Tibial artery (tissue), 4 donors: ENCODE data around the gene HPCAL4.
A peak's percentile ranks its signal among the peaks of the same experiment; 100 is the strongest.

ENCODE experiments used
- DNase-seq, 2 donors: peaks; one replicate each; pipeline ENCODE4 v3.0.0-alpha.2; 2019
- H3K27ac ChIP-seq, 2 donors: fragments of 200-600 bp; sonication (generic) in 1 of 2; 1 replicate in 1 of 2; 2 replicates in 1 of 2; pipeline ENCODE4 v1.5.1; 2018 to 2019; ENCODE audit warnings: mild to moderate bottlenecking in 1 of 2
- H3K27me3 ChIP-seq, 2 donors: fragments of 200-600 bp; sonication (generic) in 1 of 2; one replicate each; pipeline versions ENCODE4 v1.5.1 to v1.6.0; 2016 to 2019
- H3K36me3 ChIP-seq, 3 donors: fragments of 200-600 bp; sonication (generic) in 2 of 3; one replicate each; pipeline ENCODE4 v1.5.1; 2016 to 2019; ENCODE audit warnings: mild to moderate bottlenecking in 2 of 3
- H3K4me1 ChIP-seq, 4 donors: fragments of 200-600 bp; sonication (generic) in 2 of 4; 1 replicate in 3 of 4; 2 replicates in 1 of 4; pipeline ENCODE4 v1.5.1; 2016 to 2019
- H3K4me3 ChIP-seq, 2 donors: fragments of 200-600 bp; sonication (generic) in 1 of 2; 1 replicate in 1 of 2; 2 replicates in 1 of 2; pipeline ENCODE4 v1.5.1; 2018 to 2019; ENCODE audit warnings: mild to moderate bottlenecking in 2 of 2
- H3K9me3 ChIP-seq, 3 donors: fragments of 200-600 bp; sonication (generic) in 1 of 3; one replicate each; pipeline ENCODE4 v1.5.1; 2016 to 2019
- CTCF ChIP-seq, 2 experiments: fragments of 200-600 bp in 1 of 2; fragments of 450-650 bp in 1 of 2; IDR thresholded peaks; one replicate each; pipeline ENCODE4 v1.5.1; 2017 to 2019; ENCODE audit warnings: antibody characterized with exemption in 2 of 2, mild to moderate bottlenecking in 1 of 2, moderate library complexity in 1 of 2
- intact Hi-C: fragments of 100-400 bp; cut with DNase I; formaldehyde crosslinking; loops from one replicate; pipeline ENCODE4 v1.15.0; 2023; ENCODE audit warnings: low total_unique reads

Gene HPCAL4

GRCh38 chr1:39701049-39701439 is 9.8 kb upstream of the HPCAL4 start:
- peaks cover 0 to 4% of the 10 kb centered on the region in 2 donors for H3K27me3 ChIP-seq
- DNase-seq = no peak
- intact Hi-C loops = no loop called here
- no peak overlapping the region for H3K27ac ChIP-seq
- H3K36me3 ChIP-seq = no peaks in the 10 kb centered on the region
- H3K4me3 ChIP-seq = peak overlapping the region in 1 of 2 donors; percentile 26
- peaks cover 0 to 9% (median 6%) of the 10 kb centered on the region in 4 donors for H3K4me1 ChIP-seq
- no peaks in the 10 kb centered on the region for H3K9me3 ChIP-seq
- TF ChIP-seq CTCF (IDR thresholded peaks at IDR 0.05) = no peak

- no peak for DNase-seq
- H3K27ac ChIP-seq = no peak overlapping the region
- peaks cover 0 to 4% of the 10 kb centered on the region in 2 donors for H3K27me3 ChIP-seq
- no peak overlapping the region for H3K4me3 ChIP-seq
- no peaks in the 10 kb centered on the region for H3K9me3 ChIP-seq
- intact Hi-C loops = no loop called here
- H3K4me1 ChIP-seq = peaks cover 0 to 9% (median 6%) of the 10 kb centered on the region in 4 donors
- H3K36me3 ChIP-seq = no peaks in the 10 kb centered on the region
- no peak for TF ChIP-seq CTCF (IDR thresholded peaks at IDR 0.05)
Observed at GRCh38 chr1:39700348-39700747, 9.1 kb upstream of the HPCAL4 start.

- intact Hi-C loops = no loop called here
- no peak overlapping the region for H3K4me3 ChIP-seq
- DNase-seq = no peak
- H3K27ac ChIP-seq = no peak overlapping the region
- peaks cover 0 to 4% of the 10 kb centered on the region in 2 donors for H3K27me3 ChIP-seq
- H3K4me1 ChIP-seq = peaks cover 0 to 9% (median 6%) of the 10 kb centered on the region in 4 donors
- H3K36me3 ChIP-seq = no peaks in the 10 kb centered on the region
- H3K9me3 ChIP-seq = no peaks in the 10 kb centered on the region
- no peak for TF ChIP-seq CTCF (IDR thresholded peaks at IDR 0.05)
Observed at GRCh38 chr1:39699419-39699818, 8.2 kb upstream of the HPCAL4 start.

- H3K27me3 ChIP-seq = peaks cover 0 to 4% of the 10 kb centered on the region in 2 donors
- no peaks in the 10 kb centered on the region for H3K9me3 ChIP-seq
- no peak overlapping the region for H3K27ac ChIP-seq
- DNase-seq = no peak
- TF ChIP-seq CTCF (IDR thresholded peaks at IDR 0.05) = no peak
- H3K4me3 ChIP-seq = no peak overlapping the region
- no peaks in the 10 kb centered on the region for H3K36me3 ChIP-seq
- intact Hi-C loops = no loop called here
- H3K4me1 ChIP-seq = peaks cover 0 to 9% (median 6%) of the 10 kb centered on the region in 4 donors
Observed at GRCh38 chr1:39698568-39698967, 7.3 kb upstream of the HPCAL4 start.

GRCh38 chr1:39696448-39696847 is 5.2 kb upstream of the HPCAL4 start:
- Histone ChIP-seq H3K4me1 (peaks cover 0 to 21% (median 17%) of the 10 kb centered on the region in 4 donors), H3K27ac (no peak overlapping the region), H3K4me3 (no peak overlapping the region), H3K36me3 (no peaks in the 10 kb centered on the region), H3K27me3 (peaks cover 0 to 21% of the 10 kb centered on the region in 2 donors), H3K9me3 (no peaks in the 10 kb centered on the region)
- DNase-seq = no peak
- TF ChIP-seq CTCF (IDR thresholded peaks at IDR 0.05) = no peak
- intact Hi-C loops = no loop called here

- TF ChIP-seq CTCF (IDR thresholded peaks at IDR 0.05) = no peak
- H3K9me3 ChIP-seq = no peaks in the 10 kb centered on the region
- peaks cover 0 to 36% of the 10 kb centered on the region in 2 donors for H3K27me3 ChIP-seq
- intact Hi-C loops = no loop called here
- H3K27ac ChIP-seq = no peak overlapping the region
- DNase-seq = no peak
- peaks cover 0 to 24% (median 18%) of the 10 kb centered on the region in 4 donors for H3K4me1 ChIP-seq
- H3K36me3 ChIP-seq = no peaks in the 10 kb centered on the region
- no peak overlapping the region for H3K4me3 ChIP-seq
Observed at GRCh38 chr1:39695016-39695415, 3.8 kb upstream of the HPCAL4 start.
